Tibial nerve (tissue), 3 donors: ENCODE data around the gene LRFN2.

Experiments
- POLR2A ChIP-seq, 2 donors: fragments of 450-650 bp; IDR thresholded peaks; one replicate each; pipeline ENCODE4 v1.6.1; 2017; ENCODE audit warnings: antibody characterized with exemption in 2 of 2, mild to moderate bottlenecking in 2 of 2, moderate library complexity in 2 of 2
- TF ChIP-seq, protein P1 (sequence below), 5 experiments: fragments of 200-600 bp in 3 of 5; fragments of 450-650 bp in 2 of 5; sonication (generic) in 3 of 5; IDR thresholded peaks; one replicate each; pipeline ENCODE4 v1.5.1; 2016 to 2019; ENCODE audit warnings: antibody characterized with exemption in 5 of 5, mild to moderate bottlenecking in 3 of 5, moderate library complexity in 2 of 5

DNA sequence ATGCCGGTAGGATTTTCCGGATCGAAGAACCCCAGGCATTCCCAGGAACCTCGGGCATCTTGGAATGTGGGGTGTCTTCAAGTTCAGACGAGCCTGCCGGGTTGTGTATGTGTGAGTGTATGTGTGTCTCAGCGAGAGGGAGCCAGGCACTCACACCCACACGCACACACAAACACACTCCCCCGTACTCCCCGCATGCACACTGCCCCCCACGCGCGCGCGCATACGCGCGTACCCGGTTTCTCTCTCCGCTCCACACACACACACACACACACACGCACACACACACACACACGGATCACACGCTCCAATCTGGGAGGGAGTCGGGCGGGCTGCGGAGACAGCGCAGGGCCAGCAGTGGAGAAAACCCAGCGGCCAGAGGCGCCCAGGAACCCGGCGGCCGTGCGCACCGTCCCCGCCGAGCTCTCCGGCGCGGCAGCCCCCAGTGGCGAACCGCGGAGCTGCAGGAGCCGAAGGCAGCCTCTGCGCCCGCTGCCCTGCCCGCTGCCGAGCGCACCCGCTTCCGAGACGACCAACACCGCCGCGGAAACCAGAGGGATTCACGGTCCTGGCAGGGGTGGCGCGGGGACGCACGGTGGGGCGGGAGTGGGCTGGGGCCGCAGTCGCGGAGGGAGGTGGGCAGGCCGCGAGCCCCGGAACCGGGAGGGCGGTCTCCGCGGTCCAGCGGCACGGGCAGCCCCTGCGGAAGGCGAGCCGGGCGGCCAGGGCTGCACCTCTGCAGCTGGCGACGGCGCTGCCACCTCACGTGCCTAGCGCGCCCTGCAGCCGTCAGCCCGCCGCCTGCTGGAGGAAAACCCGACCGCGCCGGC is at the start of gene LRFN2:
- TF ChIP-seq, protein P1, sequence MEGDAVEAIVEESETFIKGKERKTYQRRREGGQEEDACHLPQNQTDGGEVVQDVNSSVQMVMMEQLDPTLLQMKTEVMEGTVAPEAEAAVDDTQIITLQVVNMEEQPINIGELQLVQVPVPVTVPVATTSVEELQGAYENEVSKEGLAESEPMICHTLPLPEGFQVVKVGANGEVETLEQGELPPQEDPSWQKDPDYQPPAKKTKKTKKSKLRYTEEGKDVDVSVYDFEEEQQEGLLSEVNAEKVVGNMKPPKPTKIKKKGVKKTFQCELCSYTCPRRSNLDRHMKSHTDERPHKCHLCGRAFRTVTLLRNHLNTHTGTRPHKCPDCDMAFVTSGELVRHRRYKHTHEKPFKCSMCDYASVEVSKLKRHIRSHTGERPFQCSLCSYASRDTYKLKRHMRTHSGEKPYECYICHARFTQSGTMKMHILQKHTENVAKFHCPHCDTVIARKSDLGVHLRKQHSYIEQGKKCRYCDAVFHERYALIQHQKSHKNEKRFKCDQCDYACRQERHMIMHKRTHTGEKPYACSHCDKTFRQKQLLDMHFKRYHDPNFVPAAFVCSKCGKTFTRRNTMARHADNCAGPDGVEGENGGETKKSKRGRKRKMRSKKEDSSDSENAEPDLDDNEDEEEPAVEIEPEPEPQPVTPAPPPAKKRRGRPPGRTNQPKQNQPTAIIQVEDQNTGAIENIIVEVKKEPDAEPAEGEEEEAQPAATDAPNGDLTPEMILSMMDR (IDR thresholded peaks at IDR 0.05), result peak; percentile 52 to 86 (median 83)
- TF ChIP-seq POLR2A (IDR thresholded peaks at IDR 0.05), result no peak
